GM18951 (cell line): Measurements from ENCODE around the gene CALB2.

Source experiments
- POLR2A ChIP-seq: IDR thresholded peaks from 4 replicates; pipeline ENCODE4 v1.6.1; 2011; ENCODE audit warnings: mild to moderate bottlenecking; ENCODE audit not compliant: insufficient read length, insufficient read depth; ENCODE audit errors: extremely low read depth
- in situ Hi-C: fragments of 300-500 bp; cut with MboI; formaldehyde crosslinking; loops from one replicate; pipeline ENCODE4 v1.12.0; 2022; ENCODE audit warnings: low sequenced_read_pairs, mixed read lengths, inconsistent platforms; ENCODE audit not compliant: unreplicated experiment

The CALB2 gene

DNA sequence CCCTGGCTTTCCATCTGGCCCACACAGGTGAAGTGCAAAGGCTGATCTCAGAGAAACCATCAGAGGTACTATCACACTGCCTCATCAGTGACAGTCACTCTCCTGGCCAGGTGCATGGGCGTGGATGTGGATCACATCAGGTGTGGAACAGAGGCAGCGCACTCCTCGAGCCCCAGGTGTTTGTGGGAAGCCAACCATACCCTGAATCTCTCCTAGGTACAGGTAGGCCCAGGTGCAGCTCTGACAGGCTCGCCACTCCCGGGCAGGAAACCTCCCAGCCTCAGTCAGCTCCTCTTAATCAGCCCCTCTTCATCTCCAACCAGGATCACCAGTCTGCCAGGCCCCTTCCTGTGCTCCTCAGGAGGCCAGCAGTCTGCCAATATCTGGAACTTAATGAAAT, 51.6 kb downstream of the CALB2 start:
- no peak for TF ChIP-seq POLR2A
- in situ Hi-C loops = loop anchor here (25.0 kb wide), 1 partner anchor 202 kb away; no protein-coding TSS in a partner anchor

DNA sequence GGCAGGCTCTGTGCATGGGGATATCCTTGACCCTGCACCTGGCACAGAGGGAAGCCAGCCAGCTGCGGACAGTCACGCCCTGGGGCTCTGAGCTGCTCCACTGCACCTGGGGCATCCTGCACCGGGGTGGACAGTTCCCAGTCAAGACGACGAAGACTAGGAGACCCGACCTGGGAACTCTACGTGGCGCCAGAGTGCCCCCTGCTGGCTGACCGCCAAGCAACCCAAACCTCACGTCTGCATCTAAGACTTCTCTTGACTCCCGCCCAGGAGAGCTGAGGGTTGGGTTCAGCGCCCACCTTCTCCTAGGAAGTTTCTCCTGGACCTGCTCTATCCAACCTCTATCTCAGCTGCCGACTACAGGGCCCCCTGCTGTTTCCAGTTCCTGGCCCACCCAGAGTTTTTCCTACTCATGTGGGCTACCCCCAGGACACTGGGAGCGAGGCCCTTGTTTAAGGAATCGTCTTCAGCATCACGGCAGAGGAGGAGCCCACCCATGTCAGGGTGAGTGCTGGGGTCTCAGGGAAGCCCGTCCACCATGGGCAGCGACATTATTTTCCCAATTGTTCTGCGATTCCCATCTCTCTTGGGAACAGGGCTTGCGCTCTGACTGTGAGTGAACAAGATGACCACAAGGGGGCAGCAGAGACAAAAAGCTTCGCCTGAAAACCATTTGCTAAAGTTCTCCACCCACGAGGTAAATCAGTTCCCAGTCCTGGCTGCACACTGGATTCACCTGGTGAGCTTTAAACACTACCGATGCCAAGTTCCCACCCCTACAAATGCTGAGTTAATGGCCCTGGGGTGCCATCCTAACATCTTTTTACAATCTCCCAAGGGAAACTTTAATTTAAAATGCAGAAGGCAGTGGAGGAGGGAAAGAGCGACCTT, 54.0 kb downstream of the CALB2 start:
- in situ Hi-C loops = loop anchor here (25.0 kb wide), 1 partner anchor 200 kb away; no protein-coding TSS in a partner anchor
- no peak for TF ChIP-seq POLR2A

DNA sequence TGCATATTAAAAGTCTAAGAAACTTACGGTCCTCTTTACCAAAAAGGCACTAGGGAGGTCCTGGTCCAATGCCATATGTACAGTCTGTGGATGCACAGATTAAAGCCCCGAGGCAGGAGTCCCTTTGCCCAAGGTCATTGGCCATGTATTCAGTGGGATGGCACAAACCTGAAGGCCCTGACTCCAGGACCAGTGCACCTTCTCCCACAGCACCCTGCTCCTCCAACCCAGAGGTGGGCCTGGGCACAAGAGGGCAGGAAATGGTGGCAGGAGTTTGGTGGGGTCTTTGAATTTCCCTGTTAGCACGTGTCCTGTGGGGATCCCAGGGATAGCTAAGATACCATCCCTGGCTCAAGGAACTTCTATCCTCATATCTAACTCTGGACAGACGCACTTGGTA, 54.8 kb downstream of the CALB2 start:
- no peak for TF ChIP-seq POLR2A
- in situ Hi-C loops = loop anchor here (25.0 kb wide), 1 partner anchor 199 kb away; no protein-coding TSS in a partner anchor

DNA sequence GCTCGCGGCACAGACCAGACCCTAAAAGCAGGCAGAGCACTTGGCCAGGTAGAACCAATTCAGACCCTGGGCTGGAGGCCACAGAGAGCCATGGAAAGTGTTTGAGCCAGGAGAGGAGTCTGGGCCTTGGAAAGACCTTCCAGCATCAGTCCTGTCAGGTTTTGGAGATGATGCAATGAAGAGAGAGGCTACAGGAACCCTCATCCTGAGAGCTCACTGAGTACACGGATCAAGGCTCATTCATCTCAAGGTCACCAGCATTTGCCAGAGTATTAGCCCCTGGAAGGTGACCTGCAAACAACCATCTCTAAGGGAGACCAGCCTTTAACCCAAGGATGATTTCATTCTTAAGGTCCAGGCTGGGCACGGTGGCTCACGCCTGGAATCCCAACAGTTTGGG, 55.5 kb downstream of the CALB2 start:
- TF ChIP-seq POLR2A = no peak
- in situ Hi-C loops = loop anchor here (25.0 kb wide), 1 partner anchor 198 kb away; no protein-coding TSS in a partner anchor

DNA sequence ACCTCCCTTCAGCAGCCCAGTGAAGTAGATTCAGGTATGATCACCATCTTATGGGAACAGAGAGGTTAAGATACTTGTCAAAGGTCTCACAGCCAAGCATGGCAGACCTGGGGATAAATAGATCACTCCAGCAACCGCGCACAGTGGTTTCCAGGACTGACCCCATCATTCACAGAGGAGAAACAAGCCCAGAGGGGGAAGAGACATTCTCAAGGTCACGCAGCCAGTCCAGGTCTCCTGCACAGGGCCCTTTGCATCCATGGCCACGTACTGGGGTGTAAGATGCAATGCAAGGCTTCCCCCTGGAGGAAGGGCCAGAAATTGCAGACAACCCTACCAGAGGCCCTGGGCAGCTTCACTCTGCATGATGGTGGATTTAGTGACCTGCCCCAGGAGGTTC, 63.4 kb downstream of the CALB2 start:
- in situ Hi-C loops = loop anchor here (25.0 kb wide), 1 partner anchor 190 kb away; no protein-coding TSS in a partner anchor
- TF ChIP-seq POLR2A = no peak

DNA sequence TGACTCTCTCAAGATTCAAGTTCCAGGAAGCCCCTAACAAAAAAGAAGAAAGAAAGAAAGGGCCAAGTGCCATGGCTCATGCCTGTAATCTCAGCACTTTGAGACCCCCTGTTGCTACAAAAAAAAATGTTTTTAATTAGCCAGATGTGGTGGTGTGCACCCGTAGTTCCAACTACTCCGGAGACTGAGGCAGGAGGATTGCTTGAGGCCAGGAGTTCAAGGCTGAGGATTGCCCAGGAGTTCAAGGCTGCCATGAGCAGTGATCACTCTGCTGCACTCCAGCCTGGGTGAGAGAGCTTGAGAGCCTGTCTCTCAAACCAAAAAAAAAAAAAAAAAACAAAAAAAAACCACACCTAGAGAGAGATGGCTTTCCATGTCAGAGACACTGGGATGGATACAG, 64.5 kb downstream of the CALB2 start:
- in situ Hi-C loops = loop anchor here (25.0 kb wide), 1 partner anchor 189 kb away; no protein-coding TSS in a partner anchor
- no peak for TF ChIP-seq POLR2A

DNA sequence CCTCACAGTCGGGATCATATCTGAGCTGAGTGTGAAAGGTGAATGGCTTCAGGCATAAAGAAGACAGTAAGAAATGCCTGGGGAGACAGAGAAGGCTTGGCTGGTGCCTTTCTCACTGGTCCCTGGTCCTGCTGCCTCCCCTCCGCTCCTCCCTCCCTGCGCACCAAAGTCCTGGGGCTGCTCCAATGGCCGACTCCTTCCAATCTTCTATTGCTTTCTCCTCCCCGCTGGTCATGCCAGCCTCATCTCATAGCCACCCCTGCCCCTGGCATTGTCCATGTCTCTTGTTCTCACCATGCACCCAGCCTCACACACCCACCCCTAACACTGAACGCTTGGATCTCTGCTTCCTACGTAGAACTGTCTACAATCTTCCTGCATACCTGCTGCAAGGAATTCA, 65.3 kb downstream of the CALB2 start:
- in situ Hi-C loops = loop anchor here (25.0 kb wide), 1 partner anchor 188 kb away; no protein-coding TSS in a partner anchor
- no peak for TF ChIP-seq POLR2A

DNA sequence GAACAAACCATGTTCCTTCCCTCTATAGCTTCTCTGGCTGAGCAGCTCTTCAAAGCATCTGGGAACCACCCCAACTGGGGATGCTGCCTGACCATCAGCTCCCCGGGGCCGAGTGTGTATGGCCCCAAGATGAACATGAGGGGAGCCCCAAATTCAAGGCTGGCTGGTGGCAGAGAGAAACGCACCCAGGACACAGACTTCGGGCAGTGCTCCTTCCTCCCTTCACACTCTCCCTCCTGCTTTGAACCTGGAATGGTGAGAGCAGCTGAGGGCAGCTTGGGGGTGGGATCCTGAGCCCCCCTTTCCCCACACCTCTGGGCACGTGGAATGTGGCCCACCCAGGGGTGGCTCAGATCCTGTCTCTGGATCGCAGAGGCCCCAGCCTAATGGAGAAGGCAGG, 66.1 kb downstream of the CALB2 start:
- in situ Hi-C loops = loop anchor here (25.0 kb wide), 1 partner anchor 188 kb away; no protein-coding TSS in a partner anchor
- TF ChIP-seq POLR2A = no peak

DNA sequence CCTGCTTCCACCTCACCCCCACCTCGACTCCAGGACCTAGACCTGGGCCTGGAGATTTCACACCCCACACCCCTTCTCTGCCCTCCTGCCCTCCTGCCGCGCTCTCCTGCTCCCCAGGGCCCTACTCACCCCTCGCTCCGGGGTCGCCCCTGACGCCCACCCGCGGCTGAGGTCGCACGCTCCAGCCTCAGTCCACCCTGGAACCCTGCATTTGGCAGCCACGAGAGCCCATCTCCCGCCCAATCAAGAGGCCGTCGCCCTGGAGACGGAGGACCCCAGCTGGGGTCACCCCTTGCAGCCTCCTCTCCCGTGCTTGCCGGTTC, 67.2 kb downstream of the CALB2 start:
- no peak for TF ChIP-seq POLR2A
- in situ Hi-C loops = no loop called here

DNA sequence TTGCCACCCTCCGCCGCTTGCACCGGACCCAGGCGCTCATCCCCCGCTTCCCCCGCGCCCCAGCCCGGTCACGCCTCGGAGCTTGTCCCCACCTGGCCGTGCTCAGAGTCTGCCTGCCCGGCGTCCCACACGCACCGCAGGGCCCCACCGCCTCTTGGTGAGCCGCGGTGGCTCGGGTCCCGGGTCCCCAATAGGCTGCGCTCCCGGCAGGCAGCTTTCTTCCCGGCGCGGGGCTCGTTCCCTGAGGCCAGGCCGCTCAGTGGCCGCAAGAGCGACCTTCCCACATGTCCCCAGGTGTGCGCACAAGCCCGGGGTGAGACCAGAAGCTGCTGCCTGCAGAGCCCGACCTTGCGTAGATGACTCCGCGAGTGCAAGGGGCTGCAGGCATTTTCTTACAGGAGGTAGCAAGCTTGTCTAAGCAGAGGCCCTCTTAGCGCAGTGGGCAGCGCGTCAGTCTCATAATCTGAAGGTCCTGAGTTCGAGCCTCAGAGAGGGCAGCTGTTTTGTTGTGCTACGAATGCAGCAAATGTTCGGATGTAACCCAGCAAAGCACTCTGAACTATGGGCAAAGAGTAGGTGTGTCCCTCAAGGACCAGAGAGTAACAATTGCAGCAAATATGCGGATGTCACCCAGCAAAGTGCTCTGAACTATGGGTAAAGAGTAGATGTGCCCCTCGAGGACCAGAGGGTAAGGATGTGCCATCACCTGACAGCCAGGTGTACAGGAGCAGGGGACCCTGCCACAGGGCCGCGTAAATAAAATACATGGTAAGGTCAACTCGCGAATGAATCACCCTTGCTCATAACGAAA, 67.8 kb downstream of the CALB2 start:
- in situ Hi-C loops = no loop called here

DNA sequence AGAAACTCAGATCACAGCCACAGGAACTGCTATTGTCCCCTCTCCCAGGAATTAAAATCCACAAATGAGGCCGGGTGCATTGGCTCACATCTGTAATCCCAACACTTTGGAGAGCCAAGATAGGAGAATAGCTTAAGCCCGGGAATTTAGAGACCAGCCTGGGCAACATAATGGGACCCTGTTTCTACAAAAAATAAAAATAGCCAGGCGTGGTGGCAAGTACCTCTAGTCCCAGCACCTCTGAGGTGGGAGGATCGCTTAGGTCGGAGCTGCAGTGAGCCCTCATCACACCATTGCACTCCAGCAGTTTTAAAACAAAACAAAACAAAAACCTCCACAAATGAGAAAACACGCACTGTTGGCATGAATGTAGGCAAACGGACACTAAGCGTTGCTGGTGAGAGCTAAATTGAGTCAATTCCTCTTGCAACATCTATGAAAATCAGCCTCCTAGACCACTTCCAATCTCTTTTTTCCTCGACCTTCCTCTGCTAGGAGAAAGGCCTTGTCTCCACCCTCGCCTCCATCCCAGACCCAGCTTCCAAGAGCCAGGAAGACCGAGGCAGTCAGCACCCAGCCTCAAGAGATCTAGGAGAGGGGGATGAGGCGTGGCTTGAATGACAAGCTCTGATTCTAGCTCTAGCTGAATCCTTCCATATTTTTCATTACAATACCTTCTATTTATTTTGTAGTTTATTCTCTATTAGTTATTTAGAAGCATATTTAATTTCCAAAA, 68.5 kb downstream of the CALB2 start:
- in situ Hi-C loops = no loop called here
- no peak for TF ChIP-seq POLR2A

More for the DNA sequence above, 67.8 kb downstream of the CALB2 start:
- no peak for TF ChIP-seq POLR2A

DNA sequence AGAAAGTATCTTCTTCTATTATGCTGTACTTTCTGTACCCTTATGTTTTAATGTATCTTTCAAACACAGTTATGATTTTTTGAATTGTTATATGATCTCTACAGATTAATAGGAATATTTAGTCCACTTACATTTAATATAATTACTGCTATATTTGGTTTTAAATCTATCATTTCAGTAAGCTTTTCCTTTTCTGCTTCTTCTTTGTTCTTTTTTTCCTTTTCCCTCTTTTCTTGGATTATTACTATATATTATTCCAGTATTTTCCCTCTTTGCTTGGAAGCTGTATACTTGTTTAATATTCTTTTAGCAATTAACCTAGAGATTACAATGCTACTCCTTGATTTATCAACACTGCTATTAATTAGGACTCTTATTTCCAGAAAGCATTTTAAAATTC, 69.9 kb downstream of the CALB2 start:
- TF ChIP-seq POLR2A = no peak
- in situ Hi-C loops = no loop called here

DNA sequence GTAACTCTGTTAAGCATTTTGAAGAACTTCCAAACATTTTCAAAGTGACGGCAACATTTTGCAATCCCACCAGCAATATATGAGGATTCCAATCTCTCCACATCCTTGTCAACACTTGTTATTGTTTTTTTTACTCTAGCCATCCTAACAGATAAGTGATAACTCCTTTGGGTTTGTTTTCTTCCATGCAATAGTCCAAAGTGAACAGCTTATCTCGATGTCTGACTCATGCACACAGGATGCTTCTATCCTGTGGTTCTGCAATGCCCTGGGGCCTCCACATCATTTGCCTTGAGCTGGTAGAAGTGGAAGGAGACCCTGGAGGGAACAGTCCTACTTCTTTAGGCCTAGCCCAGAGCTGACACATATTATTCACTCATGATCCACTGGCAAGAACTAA, 70.4 kb downstream of the CALB2 start:
- in situ Hi-C loops = no loop called here
- no peak for TF ChIP-seq POLR2A
